SH-SY5Y (cell line): ENCODE measurements around the gene ITPK1.

Source experiments
- GATA2 ChIP-seq: IDR thresholded peaks from 2 replicates; pipeline ENCODE4 v1.6.1; 2011; ENCODE audit warnings: mild to moderate bottlenecking, low read depth, low read length
- GATA3 ChIP-seq: IDR thresholded peaks from 2 replicates; pipeline ENCODE4 v1.6.1; 2011; ENCODE audit warnings: low read depth, mild to moderate bottlenecking, low read length, moderate library complexity

DNA sequence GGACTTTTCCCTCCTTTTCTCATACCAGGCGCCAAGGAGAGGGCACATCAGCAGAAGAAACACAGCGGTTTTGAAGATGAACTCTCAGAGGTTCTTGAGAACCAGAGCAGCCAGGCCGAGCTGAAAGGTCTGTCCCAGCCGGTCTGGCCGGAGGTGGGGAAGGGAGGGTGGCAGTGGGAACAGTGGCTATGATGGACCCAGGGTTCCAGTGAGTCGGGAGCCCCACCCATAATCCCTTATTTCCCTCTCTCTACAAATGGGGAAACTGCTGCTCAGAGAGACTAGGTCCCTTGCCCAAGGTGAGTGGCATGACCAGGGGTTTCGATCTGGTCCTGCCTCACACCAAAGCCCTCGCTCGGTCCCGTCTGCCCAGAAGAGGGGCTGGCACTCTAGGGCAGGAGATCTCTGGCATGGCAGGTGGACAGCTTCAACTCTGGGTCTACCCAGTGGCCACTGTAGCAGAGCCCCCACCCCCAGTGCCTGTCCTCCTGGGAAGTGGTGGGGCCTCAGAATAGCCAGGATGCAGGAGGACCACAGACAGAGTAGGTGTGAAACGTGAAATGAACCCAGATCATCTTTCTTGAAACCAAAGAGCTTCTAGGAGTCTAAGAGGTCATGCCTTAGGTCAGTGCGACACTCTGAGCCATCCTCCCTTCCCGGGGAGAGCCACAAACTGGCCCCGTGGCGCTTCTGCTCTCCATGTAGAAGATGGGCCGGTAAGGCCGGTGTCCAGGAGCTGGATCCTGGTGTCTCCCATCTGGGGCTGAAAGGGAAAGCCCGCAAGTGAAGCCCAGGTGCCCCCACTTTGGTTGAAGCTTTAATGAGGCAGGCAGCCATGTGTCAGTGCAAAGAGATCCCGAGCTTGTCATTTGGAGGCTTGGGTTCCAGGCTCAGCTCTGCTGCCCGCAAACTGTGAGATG, 185.8 kb downstream of the ITPK1 start:
- no peak for TF ChIP-seq GATA2
- TF ChIP-seq GATA3: no peak
